Calu3 (cell line): ENCODE data around the gene SERPINC1. TPM values are rescaled to one million over a fixed set of nuclear protein-coding genes. Genes with fewer than 3 reads are reported as not detected.

Experiments used
- BruUV-seq: library from RNA; stranded (reverse); fragments of 400-500 nt; replicated peaks from 2 replicates; lab custom pipeline; 2021; lab: Mats Ljungman, UMichigan
- CTCF ChIA-PET: fragments of 300-600 bp; sonication (Branson Sonifier 250); formaldehyde crosslinking; loops from one replicate; lab custom pipeline; 2022; ENCODE audit warnings: antibody characterized with exemption; lab: Charles Lee
- DNase-seq: peaks from one replicate; pipeline ENCODE4 v3.0.0; 2022
- H3K27ac Mint-ChIP-seq: one replicate; pipeline ENCODE4 v1.8.0; 2022; ENCODE audit warnings: mixed read lengths; ENCODE audit not compliant: unreplicated experiment
- H3K27me3 Mint-ChIP-seq: one replicate; pipeline ENCODE4 v1.8.0; 2022; ENCODE audit warnings: mixed read lengths; ENCODE audit not compliant: unreplicated experiment
- H3K36me3 Mint-ChIP-seq: one replicate; pipeline ENCODE4 v1.8.0; 2022; ENCODE audit warnings: mild to moderate bottlenecking, moderate library complexity, mixed read lengths; ENCODE audit not compliant: insufficient read depth, unreplicated experiment
- H3K4me1 Mint-ChIP-seq: one replicate; pipeline ENCODE4 v1.8.0; 2022; ENCODE audit warnings: mild to moderate bottlenecking, low read depth, mixed read lengths; ENCODE audit not compliant: unreplicated experiment
- H3K4me3 Mint-ChIP-seq: one replicate; pipeline ENCODE4 v1.8.0; 2022; ENCODE audit warnings: mild to moderate bottlenecking, low read depth, moderate library complexity, mixed read lengths; ENCODE audit not compliant: unreplicated experiment
- H3K9me3 Mint-ChIP-seq: one replicate; pipeline ENCODE4 v1.8.0; 2022; ENCODE audit warnings: low read depth, mixed read lengths; ENCODE audit not compliant: unreplicated experiment
- CTCF ChIP-seq: fragments of 200-600 bp; IDR thresholded peaks from one replicate; pipeline ENCODE4 v1.8.0; 2022; ENCODE audit warnings: antibody characterized with exemption; ENCODE audit not compliant: unreplicated experiment
- intact Hi-C: fragments of 100-400 bp; cut with micrococcal nuclease; formaldehyde crosslinking; loops from one replicate; pipeline ENCODE4 v1.10.0; 2022; ENCODE audit not compliant: unreplicated experiment
- total RNA-seq: library from RNA; stranded (reverse); gene quantifications from 2 replicates; pipeline ENCODE4 v1.2.3, GENCODE V29; 2022

SERPINC1 gene
- total RNA-seq, 1 experiment from 2014 or later = 0.59 TPM

GRCh38 chr1:173915596-173915995 lies 1.5 kb downstream of the SERPINC1 start:
- H3K9me3 Mint-ChIP-seq = no peaks in the 10 kb centered on the region
- no peak overlapping the region for H3K27ac Mint-ChIP-seq
- TF ChIP-seq CTCF = no peak
- H3K36me3 Mint-ChIP-seq = peaks cover 5% of the 10 kb centered on the region
- CTCF ChIA-PET = interaction anchor here (0.7 kb wide), 1 partner anchor 639 kb away, joined by 3 read pairs; no protein-coding TSS in a partner anchor
- DNase-seq = no peak
- BruUV-seq = no TSS peak
- H3K4me3 Mint-ChIP-seq = no peak overlapping the region
- H3K4me1 Mint-ChIP-seq = no peaks in the 10 kb centered on the region
- intact Hi-C loops = loop anchor here (2.0 kb wide), 1 partner anchor 75 kb away; no protein-coding TSS in a partner anchor
- peaks cover 12% of the 10 kb centered on the region for H3K27me3 Mint-ChIP-seq

GRCh38 chr1:173914366-173914871 lies 2.7 kb downstream of the SERPINC1 start:
- intact Hi-C loops = loop anchor here (2.0 kb wide), 1 partner anchor 74 kb away; no protein-coding TSS in a partner anchor
- Mint-ChIP-seq H3K36me3 (peaks cover 5% of the 10 kb centered on the region), H3K27me3 (peaks cover 12% of the 10 kb centered on the region), H3K9me3 (no peaks in the 10 kb centered on the region), H3K4me3 (no peak overlapping the region), H3K4me1 (no peaks in the 10 kb centered on the region), H3K27ac (no peak overlapping the region)
- peak; percentile 71 for TF ChIP-seq CTCF
- CTCF ChIA-PET = no interaction called here
- no TSS peak for BruUV-seq
- DNase-seq = peak; percentile 58

GRCh38 chr1:173913111-173913510 lies 4.0 kb downstream of the SERPINC1 start:
- H3K27ac Mint-ChIP-seq = no peak overlapping the region
- H3K9me3 Mint-ChIP-seq = no peaks in the 10 kb centered on the region
- H3K27me3 Mint-ChIP-seq = peaks cover 12% of the 10 kb centered on the region
- no peaks in the 10 kb centered on the region for H3K4me1 Mint-ChIP-seq
- H3K4me3 Mint-ChIP-seq = no peak overlapping the region
- intact Hi-C loops = no loop called here
- H3K36me3 Mint-ChIP-seq = peaks cover 5% of the 10 kb centered on the region
- DNase-seq = no peak
- no TSS peak for BruUV-seq
- CTCF ChIA-PET = interaction anchor here (0.7 kb wide), 2 partner anchors 14 to 661 kb away, joined by 3 to 6 read pairs; no protein-coding TSS in a partner anchor
- no peak for TF ChIP-seq CTCF

- Mint-ChIP-seq H3K36me3 (no peaks in the 10 kb centered on the region), H3K27ac (no peak overlapping the region), H3K9me3 (no peaks in the 10 kb centered on the region), H3K4me1 (no peaks in the 10 kb centered on the region), H3K27me3 (no peaks in the 10 kb centered on the region), H3K4me3 (no peak overlapping the region)
- CTCF ChIA-PET = no interaction called here
- intact Hi-C loops = no loop called here
- no TSS peak for BruUV-seq
- TF ChIP-seq CTCF = no peak
- DNase-seq = no peak
These were observed 13.1 kb downstream of the SERPINC1 start for GRCh38 chr1:173903827-173904531.
